G401.6 (cell line): ENCODE measurements around the gene AKAP7.
"Not testable (repeated sequence)": the region's sequence is repeated elsewhere in the genome, so short reads cannot be mapped to it uniquely, and the experiment has no call there.

Source experiments
- FAIRE-seq: peaks from 2 replicates; lab custom pipeline; 2012; peaks lifted over from hg19 to GRCh38; lab: Jason Lieb, UNC

Gene AKAP7

GRCh38 chr6:131295081-131295480 lies 159.8 kb downstream of the AKAP7 start:
- FAIRE-seq, result no peak

- FAIRE-seq, result not testable (repeated sequence)
Observed at GRCh38 chr6:131300826-131301225, 165.6 kb downstream of the AKAP7 start.

- FAIRE-seq, result no peak
Observed at GRCh38 chr6:131303338-131303930, 168.2 kb downstream of the AKAP7 start.

DNA sequence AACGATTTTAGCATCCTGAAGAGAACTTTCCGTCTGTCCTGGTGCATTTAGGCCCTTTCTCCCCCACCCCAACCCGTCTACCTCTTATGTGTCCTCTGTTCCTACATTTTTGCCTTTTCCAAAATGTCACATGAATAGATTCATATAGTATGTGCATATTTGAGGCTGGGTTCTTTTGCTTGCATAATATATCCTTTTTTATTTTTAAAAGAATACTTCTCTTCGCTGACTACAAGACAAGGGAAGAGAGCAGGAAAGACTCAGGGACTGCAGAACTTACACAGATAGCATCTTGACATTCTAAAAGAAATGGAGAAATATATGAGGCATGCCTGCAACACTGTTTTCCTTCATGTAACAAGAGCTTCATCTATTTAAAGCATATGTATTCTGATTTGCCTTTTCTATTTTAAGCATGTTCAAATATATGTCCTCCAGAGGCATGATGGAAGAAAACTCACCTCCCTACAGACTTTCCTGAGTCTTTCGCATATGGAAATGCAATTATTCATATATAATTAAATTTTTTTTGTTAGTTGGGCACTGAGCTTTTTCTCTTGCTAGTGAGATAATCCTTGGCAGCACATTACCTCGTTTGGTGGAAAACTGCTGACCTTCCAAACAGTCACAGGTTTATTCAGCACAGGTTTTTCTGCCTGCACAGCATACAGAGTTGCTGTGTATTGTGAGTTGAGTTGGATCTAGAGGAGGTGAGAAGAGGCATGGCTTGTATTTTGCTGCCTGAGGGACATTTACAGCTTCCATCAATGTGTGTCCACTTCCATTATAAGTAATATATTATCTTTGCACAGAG lies 170.0 kb downstream of the AKAP7 start:
- FAIRE-seq, result no peak

- no peak for FAIRE-seq
Observed at GRCh38 chr6:131309437-131309836, 174.2 kb downstream of the AKAP7 start.

GRCh38 chr6:131314838-131315237 lies 179.6 kb downstream of the AKAP7 start:
- no peak for FAIRE-seq

GRCh38 chr6:131316654-131317053 lies 181.4 kb downstream of the AKAP7 start:
- no peak for FAIRE-seq

- FAIRE-seq, result no peak
Observed at GRCh38 chr6:131317516-131317915, 182.2 kb downstream of the AKAP7 start.

DNA sequence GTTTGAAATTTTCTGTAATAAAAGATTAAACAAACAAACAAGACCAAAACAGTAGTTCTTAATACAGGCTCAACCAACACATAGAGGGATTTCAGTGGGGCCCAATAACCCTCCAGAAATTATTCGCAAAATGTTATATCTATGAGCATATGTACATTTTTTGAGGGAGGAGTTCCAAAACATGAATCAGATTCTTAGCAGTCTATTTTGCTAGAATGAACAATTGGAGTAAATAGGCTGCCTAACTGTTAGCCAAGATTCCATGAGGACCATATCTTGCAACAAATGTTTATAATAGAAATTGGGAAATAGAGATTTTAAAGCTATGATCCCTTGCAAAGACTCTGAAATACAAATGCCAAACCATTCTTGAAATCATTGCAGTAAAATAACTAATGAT lies 186.3 kb downstream of the AKAP7 start:
- no peak for FAIRE-seq

- no peak for FAIRE-seq
Observed at GRCh38 chr6:131322125-131322524, 186.9 kb downstream of the AKAP7 start.

DNA sequence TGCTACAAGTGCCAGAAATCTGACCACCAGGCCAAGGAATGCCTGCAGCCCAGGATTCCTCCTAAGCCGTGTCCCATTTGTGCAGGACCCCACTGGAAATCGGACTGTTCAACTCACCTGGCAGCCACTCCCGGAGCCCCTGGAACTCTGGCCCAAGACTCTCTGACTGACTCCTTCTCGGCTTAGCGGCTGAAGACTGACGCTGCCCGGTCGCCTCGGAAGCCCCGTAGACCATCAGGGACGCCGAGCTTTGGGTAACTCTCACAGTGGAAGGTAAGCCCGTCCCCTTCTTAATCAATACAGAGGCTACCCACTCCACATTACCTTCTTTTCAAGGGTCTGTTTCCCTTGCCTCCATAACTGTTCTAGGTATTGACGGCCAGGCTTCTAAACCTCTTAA lies 190.4 kb downstream of the AKAP7 start:
- not testable (repeated sequence) for FAIRE-seq

DNA sequence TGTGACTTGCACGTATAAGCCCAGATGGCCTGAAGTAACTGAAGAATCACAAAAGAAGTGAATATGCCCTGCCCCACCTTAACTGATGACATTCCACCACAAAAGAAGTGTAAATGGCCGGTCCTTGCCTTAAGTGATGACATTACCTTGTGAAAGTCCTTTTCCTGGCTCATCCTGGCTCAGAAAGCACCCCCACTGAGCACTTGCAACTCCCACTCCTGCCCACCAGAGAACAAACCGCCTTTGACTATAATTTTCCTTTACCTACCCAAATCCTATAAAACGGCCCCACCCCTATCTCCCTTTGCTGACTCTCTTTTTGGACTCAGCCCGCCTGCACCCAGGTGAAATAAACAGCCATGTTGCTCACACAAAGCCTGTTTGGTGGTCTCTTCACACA lies 193.5 kb downstream of the AKAP7 start:
- FAIRE-seq, result not testable (repeated sequence)

DNA sequence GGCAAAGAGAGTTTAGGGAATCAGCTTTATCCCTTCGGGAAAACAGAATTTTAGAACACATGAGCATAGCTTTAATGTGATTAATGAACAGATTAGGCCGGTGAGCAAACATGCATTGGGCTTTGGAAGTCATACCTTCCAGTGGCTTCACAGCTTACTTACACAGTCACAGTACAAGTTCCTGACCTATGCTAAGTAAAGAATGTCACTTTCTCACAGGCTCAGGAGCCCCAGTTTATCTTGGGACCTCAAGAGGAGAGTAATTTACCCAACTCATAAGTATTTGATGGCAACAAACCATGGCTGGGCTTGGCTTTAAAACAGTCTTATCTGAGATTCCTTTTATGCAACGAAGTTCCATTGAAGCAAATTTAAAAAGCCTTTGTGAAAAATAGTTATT lies 195.9 kb downstream of the AKAP7 start:
- no peak for FAIRE-seq

- no peak for FAIRE-seq
Observed at GRCh38 chr6:131331873-131332781, 196.9 kb downstream of the AKAP7 start.
